Suppressor macrophage treated with lipopolysaccharide for 4 hours (primary cell): ENCODE data around the gene ZNF606.
"Not testable (repeated sequence)": the region's sequence is repeated elsewhere in the genome, so short reads cannot be mapped to it uniquely, and the experiment has no call there.

Experiments
- DNase-seq: peaks from one replicate; pipeline ENCODE4 v3.0.0-alpha.2; 2020

Gene ZNF606

DNA sequence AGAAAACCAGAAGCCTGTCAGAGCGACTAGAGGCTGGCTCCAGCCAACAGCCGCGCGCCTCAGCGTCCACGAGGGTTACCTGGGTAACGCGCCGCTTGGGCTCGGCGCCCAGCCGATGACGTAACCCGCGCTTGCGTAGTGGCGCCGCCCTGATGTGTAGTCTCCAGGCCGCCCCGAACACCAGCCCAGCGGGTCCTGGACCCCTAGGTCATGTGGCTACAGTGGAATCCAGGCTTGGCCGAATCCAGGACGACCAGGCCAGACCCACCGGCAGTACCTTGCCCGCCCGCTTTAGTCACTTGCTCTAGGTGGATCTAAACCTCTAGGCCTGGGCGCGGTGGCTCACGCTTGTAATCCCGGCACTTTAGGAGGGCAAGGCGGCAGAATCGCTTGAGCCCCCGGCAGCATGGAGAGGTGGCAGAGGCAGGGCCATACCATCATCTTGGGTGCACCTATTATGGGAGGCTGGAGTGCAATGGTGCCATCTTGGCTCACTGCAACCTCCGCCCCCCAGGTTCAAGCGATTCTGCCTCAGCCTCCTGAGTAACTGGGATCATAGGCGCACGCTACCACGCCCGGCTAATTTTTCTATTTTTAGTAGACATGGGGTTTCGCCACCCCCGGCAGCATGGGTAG is 7.2 kb upstream of the ZNF606 start:
- DNase-seq, result peak; percentile 66

DNA sequence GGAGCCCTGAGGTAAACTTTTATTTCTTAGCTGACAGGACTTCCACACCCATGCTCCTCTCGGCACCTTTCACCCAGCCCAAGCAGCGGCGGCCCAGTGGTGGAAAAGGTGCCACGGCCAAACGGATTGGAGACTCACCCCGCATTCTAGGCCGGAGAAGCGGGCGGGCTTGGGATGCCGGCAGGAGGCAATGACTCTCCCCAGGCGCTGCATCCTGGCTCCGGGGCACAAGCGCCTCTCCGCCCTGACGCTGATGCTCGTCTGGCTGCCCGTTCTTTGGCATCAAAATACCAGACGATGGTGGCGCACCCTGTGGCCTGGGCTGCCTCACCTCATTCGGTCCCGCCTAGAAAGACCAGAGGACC is 6.7 kb upstream of the ZNF606 start:
- no peak for DNase-seq

DNA sequence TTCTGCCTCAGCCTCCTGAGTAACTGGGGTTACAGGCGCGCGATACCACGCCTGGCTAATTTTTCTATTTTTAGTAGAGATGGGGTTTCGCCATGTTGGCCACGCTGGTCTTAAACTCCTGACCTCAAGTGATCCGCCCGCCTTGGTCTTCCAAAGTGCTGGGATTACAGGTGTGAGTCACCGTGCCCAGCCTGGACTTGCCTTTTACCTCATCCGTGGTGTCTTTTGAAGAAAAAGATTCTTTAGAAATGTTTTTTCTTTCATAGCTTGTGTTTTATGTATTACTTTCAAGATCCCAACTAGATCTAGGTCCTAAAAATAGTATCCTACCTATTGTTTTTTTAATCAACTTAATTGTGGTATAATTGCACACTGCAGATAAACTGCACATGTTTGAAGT is 6.3 kb upstream of the ZNF606 start:
- not testable (repeated sequence) for DNase-seq

DNA sequence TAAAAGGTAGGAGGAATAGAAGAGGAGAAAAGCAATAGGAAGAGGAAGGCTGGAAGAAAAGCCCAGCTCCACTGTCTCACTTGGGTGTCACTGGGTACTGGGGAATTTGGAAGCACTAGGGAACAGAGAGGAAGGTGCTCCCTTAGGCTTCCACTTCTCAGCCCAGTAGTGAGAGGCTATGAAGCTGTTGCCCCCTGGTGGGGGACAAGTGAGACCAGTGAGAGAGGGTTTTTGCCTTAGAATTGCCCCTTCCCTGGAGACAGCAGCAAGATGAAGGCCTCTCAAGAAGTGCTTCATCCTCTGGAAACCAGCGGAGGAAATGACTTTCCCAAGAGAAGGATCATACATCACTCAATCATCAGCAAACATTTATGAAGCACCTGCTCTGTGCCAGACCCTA is 4.7 kb upstream of the ZNF606 start:
- no peak for DNase-seq

DNA sequence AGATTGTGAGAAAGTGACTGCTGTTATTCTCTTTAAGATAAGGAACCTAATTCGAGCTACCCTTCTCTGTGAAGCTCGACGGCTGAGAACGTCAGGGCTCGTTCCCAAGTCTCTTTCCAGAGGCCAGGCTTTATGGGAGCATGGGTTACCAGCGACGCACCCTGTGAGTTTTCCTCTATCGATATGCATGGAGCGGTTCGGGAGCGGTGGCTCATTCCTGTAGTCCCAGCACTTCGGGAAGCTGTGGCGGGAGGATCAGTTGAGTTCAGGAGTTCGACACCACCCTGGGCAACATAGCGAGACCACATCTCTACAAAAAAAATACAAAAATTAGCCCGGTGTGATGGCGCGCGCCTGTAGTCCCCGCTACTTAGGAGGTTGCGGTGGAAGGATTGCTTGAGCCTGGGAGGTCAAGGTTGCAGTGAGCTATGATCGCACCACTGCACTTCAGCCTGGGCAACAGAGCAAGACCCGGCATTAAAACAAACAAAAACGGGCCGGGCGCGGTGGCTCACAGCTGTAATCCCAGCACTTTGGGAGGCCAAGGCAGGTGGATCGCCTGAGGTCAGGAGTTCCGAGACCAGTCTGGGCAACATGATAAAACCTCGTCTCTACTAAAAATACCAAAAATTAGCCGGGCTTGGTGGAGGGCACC is 681 bp upstream of the ZNF606 start:
- no peak for DNase-seq

DNA sequence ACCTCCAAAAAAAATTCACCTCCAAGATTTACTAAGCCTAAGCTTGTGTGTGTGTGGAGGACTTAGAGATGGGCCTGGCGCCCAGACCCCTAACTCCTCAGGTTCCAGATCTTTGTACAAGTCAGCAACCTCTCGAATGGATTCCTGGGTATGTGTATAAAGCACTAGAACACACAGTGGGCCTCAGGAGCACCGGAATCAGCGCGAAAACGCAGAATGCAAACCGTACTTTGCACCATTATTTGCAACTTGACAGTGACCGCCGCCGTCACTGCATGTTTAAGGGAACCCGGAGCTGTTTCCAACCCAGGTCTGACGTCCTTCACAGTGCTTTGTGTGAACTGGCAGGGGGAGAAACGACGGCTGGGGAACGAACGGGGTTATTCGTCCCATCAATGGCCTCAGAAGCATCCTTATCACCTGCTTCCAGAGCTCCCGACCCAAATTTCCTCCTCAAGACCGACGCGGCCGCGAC is 688 bp downstream of the ZNF606 start:
- DNase-seq, result peak; percentile 5

DNA sequence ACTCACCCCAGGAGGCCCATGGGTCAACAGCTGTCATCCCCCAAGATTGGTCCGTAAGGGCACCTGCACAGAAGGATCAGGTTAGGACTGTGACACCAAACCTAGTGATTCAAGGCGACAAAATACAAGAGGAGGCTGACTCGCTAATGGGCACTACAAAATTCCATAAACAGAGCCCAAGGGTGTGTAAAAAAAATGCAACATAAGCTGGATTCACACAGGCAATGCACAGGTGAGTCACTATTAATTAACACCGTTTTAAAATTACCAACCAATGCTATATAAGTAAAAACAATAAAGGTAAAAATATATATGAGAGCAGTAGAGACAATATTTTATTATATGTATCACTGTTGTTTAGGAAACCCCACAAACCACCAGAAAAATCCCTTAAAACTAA is 1.9 kb downstream of the ZNF606 start:
- DNase-seq, result no peak

DNA sequence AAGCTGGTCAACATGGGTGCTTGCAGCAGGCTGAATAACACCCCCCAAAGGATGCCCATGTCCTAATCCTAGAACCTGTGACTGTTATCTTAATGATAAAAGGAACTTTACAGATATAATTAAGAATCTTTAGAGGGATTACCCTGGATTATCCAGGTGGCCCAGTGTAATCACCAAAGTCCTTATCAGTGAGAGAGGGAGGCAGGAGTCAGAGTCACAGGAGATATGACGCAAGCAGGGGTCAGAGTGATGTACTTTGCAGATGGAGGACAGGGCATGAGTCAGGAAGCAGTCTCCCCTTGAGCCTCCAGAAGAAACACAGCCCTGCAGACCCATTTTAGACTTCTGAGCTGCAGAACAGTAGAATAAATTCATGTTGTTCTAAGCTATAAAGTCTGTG is 9.8 kb downstream of the ZNF606 start:
- DNase-seq, result no peak

DNA sequence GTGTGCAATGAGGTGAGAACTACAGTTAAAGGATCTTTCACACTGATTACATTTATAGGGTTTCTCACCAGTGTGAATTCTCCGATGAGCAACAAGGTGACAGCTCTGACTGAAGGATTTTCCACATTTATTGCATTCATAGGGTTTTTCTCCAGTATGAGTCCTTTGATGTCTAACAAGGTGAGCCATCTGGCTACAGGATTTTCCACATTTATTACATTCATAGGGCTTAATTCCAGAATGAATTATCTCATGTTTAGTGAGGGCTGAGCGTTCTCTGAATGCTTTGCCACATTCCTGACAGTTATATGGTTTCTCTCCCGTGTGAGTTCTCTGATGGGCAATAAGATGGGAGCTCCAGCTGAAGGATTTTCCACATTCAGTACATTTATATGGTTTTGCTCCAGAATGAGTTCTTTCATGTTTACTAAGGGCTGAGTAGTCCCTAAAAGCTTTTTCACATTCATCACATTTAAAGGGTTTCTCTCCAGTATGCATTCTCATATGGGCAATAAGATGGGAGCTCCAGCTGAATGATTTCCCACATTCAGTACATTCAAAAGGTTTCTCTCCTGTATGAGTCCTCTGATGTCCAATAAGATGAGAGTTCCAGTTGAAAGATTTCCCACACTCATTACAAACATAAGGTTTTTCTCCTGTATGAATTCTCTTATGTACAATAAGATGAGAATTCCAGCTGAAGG is 23.9 kb downstream of the ZNF606 start:
- no peak for DNase-seq

DNA sequence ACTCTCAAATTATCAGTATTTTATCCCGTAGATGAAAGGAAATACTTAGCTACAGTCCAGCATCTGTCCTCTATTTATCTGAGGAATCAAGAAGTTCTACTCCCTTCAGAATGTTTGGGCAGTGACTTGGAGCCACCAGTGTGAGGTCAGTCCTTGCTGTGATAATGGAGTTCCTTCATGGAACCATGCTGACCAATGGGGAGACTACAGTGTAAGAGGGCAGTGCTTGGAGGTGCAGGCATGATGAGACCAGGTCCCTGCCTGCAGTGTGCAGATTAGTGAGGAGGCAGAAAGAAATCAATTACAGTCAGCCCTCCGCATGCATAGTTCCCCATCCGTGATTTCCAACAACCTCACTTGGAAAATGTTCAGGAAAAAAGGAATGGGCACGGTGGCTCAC is 28.2 kb downstream of the ZNF606 start, which contains the start of gene C19orf18:
TSS of gene C19orf18 (minus strand) at position 101 of the 400 bp plus-strand sequence. CDS start 102 bp downstream, outside the sequence.
- DNase-seq, result no peak

DNA sequence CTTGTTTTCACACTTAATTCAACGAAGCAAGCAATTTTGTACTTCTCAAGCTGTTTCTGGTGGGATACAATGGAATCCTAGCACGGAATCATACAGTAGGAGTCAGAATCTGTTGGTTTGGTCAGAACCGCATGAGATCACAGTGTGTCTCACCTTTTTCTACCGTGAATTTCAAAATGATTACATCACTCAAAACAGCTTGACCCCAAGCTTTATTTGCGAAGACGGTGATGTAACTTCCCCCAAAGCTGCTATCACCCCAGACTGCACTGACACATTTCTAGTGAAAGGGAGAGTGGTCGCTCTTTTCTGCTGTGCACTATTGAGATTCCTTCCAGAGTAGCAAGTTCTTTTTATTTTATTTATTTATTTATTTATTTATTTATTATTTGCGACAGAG is 37.9 kb downstream of the ZNF606 start:
- no peak for DNase-seq

DNA sequence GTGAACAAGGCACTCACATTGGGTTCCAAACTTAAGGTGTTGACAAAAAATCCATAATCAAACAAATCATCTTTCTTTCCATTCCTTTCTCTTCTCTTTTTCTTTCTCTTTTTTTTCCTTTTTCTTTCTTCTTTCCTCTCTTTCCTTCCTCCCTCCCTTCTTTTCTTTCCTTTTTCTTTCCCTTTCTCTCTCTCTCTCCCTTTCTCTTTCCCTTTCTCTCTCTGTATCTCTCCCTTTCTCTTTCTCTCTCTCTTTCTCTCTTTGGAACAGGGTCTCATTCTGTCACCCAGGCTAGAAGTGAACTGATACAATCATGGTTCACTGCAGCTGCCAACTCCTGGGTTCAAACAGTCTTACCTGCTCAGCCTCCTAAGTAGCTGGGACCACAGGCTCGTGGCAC is 40.8 kb downstream of the ZNF606 start:
- DNase-seq, result no peak

DNA sequence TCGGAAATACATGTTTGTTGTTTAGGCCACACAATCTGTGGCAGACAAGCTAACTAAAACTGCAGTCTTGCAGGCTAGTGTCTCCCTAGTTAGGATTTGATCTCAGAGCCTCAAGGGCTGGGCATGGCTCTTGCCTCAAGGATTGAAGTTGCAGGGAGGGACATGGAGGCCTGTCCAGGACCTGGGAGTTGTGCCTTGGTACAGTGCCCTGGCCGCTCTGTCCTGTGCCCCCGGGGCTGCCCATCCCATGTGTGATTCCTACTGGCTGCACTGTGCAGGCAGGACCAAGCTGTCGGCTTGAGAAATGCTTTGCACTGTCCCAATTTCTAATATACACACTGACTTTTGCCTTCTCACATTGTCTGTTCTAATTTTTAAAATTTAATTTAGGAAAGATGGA is 47.6 kb downstream of the ZNF606 start:
- no peak for DNase-seq

DNA sequence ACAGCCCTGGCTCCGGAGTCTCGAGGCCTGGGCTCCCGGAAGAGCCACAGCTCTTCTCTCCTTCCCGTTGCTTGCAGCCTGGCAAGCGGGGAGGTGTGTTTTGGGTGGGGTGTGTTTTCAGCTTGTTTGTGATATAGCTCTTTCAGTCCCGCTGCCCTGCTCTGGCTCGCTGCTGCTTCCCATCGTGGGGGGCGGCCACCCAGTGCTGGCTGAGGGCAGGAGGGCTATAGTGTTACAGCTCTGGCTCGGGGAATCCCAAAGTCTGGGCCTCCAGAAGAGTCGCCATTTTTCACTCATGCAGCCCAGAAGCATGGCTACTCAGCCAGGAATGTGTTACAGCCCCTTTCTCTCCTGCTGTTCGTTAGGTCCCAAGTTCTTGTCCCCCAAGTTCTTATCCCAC is 52.9 kb downstream of the ZNF606 start:
- DNase-seq, result no peak

DNA sequence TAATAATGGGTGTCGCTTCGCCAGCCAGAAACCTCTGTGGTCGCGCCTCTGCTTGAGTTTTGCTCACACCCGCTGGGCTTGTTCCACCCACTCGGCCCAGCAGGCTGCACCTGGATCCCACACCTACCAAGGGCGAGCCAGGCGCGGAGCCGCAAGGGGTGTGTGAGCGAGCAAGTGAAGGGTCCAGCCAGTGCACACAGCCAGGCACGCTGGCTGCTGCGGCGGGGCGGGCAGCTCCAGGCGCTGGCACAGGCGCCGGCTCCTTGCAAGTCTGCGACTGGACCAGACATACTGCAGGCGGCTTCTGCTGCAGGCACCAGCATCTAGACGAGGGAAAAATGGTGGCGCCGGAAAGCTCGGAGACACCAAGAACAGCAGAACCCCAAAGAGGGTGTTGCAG is 53.3 kb downstream of the ZNF606 start:
- DNase-seq, result no peak

DNA sequence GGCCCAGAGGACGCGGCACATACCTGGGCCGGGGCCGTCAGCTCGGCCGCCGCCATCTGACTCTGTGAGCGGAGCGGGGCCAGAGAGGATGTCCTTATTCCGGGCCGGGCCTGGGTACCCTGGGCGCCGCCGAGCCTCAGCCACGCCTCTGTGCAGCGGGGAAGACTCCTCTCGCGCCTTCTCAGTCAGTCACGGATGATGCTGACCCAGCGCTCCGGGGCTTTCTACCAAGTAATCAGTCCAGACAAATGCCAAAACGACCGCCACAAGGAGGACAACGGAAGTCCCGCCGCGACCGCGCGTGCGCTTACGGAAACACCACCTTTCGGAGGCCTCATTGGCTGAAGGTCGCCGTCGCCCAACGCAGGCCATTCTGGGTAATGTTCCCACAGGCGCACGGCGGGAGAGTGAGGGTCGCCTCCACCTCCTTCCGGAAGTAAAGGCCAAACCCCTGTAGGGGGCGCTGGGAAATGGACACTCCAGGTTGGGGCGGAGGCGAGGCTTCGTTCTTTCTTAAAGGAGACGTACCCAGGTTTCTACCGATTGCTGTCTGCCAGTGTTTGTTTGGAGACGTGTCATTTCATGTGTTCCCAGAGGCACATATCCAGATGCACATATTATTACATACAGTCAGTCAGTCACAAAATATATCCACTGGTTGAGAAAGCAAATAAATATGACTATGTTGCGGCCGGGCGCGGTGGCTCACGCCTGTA is 55.0 kb downstream of the ZNF606 start, which contains the start of gene ZNF256:
TSS of gene ZNF256 (minus strand) at position 288 of the 716 bp plus-strand sequence. CDS start at position 56, 232 bp downstream.
- peak; percentile 88 for DNase-seq

DNA sequence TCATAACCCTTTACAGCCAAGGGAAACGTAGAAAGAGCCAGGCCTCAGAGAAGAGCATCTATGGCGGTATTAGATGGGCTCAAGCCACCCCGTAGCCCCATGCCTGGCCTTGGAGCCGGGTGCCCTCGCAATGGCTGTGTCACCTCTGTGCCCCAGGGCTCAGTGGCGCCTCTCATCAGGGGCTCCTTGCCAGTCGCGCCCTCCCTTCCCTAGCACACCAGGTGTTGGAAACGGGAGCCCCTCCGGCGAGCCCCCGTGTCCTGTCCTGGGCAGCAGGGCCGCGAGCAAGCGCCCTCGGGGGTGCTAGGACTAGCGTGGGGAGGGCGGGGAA is 55.6 kb downstream of the ZNF606 start:
- no peak for DNase-seq

DNA sequence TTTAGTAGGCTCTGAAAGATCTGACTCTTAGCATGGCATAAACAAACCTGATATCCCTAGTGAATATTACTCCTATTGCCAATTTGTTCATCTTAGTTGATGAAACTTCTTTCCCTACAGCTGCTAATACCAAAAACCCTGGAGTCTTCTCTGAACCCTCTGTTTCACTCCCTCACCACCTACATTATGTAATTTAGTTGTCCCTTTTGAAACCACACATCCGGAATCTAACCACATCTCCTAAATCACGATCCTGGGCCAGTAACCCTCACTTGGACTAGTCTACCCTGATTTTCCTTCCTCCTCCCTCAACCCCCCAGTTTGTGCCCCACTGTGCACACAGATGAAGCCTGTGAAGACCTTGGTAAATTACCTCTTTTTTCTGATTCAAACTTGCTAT is 56.3 kb downstream of the ZNF606 start:
- no peak for DNase-seq

DNA sequence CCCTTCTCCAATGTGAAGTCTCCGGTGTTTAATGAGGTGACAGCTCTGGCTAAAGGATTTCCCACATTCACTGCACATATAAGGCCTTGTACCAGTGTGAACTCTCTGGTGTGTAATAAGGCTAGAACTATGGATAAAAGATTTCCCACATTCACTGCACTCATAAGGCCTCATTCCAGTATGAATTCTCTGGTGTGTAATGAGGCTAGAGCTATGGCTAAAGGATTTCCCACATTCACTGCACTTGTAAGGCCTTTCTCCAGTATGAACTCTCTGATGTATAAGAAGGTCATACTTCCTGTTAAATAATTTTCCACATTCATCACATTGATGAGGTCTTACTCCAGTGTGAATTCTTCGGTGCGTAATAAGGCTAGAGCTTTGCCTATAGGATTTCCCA is 61.0 kb downstream of the ZNF606 start:
- DNase-seq, result no peak

DNA sequence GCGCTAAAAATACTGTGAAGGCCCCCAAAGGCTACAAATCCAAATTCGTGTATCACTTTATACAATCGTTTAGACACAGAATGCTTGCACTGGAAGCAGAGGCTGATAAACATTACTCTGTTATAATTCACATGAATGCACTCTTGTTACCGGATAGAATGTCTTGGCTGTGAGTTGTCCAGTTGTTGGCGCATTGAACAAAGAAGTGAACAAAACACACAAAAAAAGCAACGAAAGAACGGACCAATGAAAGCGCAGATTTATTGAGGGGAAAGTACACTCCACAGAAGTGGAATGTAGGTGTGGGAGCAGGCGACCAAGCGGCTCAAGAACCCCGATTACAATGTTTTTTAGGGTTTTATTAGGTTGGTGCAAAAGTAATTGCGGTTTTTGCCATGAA is 66.9 kb downstream of the ZNF606 start:
- no peak for DNase-seq

DNA sequence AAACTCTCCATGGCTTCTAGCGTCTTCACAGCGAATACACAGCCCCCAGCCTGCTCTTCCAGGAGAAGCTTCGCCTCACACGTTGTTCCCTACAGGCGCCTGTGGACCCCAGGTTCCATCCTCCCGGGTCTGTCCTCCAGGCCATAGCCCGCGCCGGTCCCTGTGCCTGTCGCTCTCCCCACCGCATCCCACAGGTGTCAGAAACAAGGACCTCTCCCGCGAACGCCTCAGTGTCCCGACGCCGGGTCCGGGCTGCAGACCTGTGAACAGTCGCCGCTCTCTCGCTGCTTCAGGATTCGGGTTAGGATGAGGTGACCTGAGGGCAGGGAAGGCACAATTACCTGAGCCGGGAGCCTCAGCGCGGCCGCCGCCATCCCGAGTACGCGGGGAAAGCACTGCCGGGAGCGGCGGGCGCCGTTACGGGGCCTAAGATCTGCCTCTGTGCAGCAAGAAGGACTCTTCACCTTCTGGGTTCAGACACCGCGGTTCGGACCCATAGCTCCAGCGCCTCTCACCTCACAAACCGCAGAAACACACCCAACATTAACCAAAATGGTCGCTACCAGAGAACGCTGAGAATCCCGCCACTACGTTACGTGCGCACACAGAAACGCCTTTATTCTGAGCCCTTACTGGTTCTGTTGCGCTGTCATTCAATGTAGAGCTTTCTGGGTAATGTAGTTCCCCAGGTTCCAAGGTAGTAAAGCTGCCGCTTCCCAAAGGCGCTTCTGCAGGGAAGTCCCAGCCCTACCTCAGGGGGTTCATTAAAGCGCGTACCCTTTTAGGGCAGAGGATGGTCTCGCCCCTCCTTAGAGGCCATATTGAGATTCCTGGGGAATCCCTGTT is 67.6 kb downstream of the ZNF606 start, which contains the start of gene ZNF418:
TSS of gene ZNF418 (minus strand) at position 583 of the 846 bp plus-strand sequence. CDS start 1,580 bp downstream, outside the sequence.
- DNase-seq, result peak; percentile 70

DNA sequence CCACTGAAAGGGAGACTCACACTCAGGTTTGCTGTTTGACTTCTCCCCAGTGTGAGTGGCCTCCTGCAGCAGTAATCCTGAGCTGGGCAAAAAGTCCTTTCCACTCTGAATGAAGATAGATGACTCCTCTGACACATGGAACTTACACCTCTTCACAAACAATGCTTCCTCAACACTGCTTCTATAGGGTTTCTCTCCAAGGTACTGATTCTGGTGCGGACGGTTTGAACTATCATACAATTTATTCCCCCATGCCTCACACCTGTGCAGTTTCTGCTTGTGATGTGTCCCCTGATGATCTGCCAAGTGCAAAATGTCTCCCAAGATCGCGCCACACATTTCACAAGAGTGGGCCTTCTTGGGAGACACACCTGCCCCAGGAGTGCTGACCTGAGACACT is 75.0 kb downstream of the ZNF606 start:
- no peak for DNase-seq
